Left renal pelvis (tissue), 4 donors: ENCODE data around the gene BOC. TPM values are rescaled to one million over a fixed set of nuclear protein-coding genes. Genes with fewer than 3 reads are reported as not detected.

Source experiments
- DNase-seq, 4 donors: peaks; one replicate each; pipeline ENCODE4 v3.0.0-alpha.2; 2013; ENCODE audit warnings: low read depth in 4 of 4, low spot score in 3 of 4
- polyA plus RNA-seq, 4 donors: library from polyadenylated mRNA; unstranded; fragments of 120-200 nt; gene quantifications; one replicate each; pipeline ENCODE4 v1.2.1, GENCODE V29; 2013; ENCODE audit not compliant: insufficient read length in 4 of 4

Gene BOC
- polyA plus RNA-seq, 4 donors: 26.0 to 167 (median 34.6) TPM

GRCh38 chr3:113329757-113330156 lies 118.4 kb downstream of the BOC start:
- DNase-seq: no peak

GRCh38 chr3:113330742-113331141 lies 119.4 kb downstream of the BOC start:
- DNase-seq: no peak

GRCh38 chr3:113331187-113331586 lies 119.8 kb downstream of the BOC start:
- no peak for DNase-seq

Other genes starting within 250 kb of the BOC start
- gene CD200R1, start 236.5 kb upstream of the BOC start, polyA plus RNA-seq: 1 to 10 TPM in 3 of 4 donors, under 1 TPM in 1; 0.60 to 3.7 (median 1.5) TPM
- 10 to 100 TPM; 21.0 to 25.4 (median 23.1) TPM for gene GTPBP8, start 220.6 kb upstream of the BOC start, polyA plus RNA-seq
- 10 to 100 TPM; 11.1 to 31.4 (median 22.5) TPM for gene CFAP44, start 229.9 kb downstream of the BOC start, polyA plus RNA-seq